ENCODE data around the gene SIGLEC11. TPM values are rescaled to one million over a fixed set of nuclear protein-coding genes. Genes with fewer than 3 reads are reported as not detected.

The SIGLEC11 gene
- total RNA-seq, 4 donors from 2014 or later: 0.85 to 3.6 (median 1.3) TPM

DNA sequence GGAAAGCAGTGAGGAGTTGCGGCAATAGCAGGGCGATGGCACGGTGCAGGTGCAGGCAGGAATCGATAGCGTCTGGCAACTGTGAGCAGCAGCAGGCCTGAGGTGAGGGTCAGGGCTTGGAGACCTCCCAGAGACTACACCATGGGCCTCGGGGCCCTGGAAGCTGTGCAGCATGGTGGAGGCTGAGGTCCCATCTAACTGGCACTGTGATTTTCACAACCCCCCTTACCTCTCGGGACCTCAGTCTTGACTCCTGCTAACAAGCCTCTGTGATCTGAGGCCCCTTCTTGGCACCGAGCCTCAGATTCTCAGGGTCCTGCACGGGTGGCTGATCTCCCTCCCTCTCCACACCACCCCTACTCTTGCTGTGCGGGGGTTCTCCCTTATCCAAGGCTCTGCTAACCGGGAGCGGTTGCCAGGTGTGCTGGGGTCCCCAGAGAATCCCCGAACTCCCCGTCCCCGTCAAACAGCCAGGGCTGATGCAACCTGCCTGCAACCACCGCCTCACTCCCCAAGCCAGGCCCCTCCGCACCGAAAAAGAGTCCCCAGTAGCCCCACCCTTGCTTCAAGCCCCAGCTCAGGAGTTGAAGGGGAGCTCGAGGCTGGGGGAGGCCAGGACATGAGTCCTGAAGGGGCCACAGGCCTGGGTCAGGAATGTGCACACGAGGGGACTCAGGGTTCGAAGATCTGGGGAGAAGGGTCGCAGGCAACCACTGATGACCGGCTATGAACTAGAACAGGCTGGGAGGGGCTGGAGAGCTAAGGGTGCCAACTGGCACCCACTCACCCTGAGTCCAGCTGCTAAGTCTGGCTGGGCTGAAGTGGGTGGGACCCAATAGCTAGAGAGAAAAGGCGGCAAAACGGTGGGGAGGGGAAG lies 36.7 kb downstream of the SIGLEC11 start:
- H3K4me1 ChIP-seq: peaks cover 0 to 66% (median 22%) of the 10 kb centered on the region in 3 donors
- TF ChIP-seq POLR2A (IDR thresholded peaks at IDR 0.05) (no peak), POLR2AphosphoS5 (IDR thresholded peaks at IDR 0.05) (no peak), EP300 (IDR thresholded peaks at IDR 0.05) (no peak)
- TF ChIP-seq, protein P1, sequence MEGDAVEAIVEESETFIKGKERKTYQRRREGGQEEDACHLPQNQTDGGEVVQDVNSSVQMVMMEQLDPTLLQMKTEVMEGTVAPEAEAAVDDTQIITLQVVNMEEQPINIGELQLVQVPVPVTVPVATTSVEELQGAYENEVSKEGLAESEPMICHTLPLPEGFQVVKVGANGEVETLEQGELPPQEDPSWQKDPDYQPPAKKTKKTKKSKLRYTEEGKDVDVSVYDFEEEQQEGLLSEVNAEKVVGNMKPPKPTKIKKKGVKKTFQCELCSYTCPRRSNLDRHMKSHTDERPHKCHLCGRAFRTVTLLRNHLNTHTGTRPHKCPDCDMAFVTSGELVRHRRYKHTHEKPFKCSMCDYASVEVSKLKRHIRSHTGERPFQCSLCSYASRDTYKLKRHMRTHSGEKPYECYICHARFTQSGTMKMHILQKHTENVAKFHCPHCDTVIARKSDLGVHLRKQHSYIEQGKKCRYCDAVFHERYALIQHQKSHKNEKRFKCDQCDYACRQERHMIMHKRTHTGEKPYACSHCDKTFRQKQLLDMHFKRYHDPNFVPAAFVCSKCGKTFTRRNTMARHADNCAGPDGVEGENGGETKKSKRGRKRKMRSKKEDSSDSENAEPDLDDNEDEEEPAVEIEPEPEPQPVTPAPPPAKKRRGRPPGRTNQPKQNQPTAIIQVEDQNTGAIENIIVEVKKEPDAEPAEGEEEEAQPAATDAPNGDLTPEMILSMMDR (IDR thresholded peaks at IDR 0.05): no peak
- peak overlapping the region in 1 of 4 donors; percentile 38 for H3K27ac ChIP-seq
- H3K36me3 ChIP-seq: peaks cover 0 to 78% of the 10 kb centered on the region in 2 donors
- WGBS, 2 donors (ENCODE audit: low coverage in 1 of 2): 47 to 50% methylated on average over 2 to 3 of the region's 25 CpGs
- no peak overlapping the region for H3K4me3 ChIP-seq
- no peaks in the 10 kb centered on the region for H3K27me3 ChIP-seq
- no peak for ATAC-seq
- H3K9me3 ChIP-seq: no peaks in the 10 kb centered on the region

DNA sequence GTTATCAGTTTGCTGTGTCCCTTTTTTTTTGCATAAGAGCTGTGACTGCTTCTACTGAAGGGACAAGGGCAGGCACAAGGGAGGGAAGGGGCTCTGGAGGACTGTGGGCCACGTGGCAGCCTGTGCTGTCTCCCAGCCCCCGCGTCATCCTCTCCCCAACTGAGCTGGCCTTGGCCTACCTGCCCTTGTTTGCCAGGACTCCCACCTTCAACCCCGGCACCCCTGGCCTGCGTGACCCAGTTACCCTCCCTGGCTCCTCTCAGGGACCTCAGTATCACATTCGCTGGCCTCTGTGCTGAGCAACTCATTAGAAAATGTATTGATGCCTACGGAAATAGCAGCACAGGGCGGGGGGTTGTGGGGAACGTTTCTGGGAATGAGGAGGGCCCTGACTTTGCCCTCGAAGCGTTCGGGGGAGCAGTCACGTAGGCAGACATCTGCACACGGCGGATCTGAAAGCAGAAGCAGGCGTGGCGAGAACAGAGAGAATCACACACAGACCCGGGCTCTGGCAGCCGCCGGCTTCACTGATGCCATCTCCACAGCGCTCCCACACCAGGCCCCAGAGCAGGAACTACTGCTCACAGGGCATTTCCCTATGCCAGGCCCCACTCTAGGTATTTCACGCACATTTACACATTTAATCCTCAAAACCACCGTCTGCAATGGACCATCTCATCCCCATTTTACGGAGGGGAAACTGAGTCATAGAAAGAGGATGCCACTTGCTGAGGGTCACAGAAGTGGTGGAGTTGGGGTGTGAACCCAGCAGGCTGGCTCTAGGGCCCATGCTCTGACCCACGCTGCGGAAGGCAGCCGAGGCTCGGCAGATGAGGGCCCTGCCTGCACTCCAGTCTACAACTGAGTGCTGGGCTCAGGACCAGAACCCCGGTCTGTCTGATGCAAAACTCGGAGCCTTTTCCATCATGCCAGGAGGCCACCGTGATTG lies 37.6 kb downstream of the SIGLEC11 start:
- H3K4me1 ChIP-seq: peaks cover 0 to 61% (median 19%) of the 10 kb centered on the region in 3 donors
- peaks cover 0 to 85% of the 10 kb centered on the region in 2 donors for H3K36me3 ChIP-seq

DNA sequence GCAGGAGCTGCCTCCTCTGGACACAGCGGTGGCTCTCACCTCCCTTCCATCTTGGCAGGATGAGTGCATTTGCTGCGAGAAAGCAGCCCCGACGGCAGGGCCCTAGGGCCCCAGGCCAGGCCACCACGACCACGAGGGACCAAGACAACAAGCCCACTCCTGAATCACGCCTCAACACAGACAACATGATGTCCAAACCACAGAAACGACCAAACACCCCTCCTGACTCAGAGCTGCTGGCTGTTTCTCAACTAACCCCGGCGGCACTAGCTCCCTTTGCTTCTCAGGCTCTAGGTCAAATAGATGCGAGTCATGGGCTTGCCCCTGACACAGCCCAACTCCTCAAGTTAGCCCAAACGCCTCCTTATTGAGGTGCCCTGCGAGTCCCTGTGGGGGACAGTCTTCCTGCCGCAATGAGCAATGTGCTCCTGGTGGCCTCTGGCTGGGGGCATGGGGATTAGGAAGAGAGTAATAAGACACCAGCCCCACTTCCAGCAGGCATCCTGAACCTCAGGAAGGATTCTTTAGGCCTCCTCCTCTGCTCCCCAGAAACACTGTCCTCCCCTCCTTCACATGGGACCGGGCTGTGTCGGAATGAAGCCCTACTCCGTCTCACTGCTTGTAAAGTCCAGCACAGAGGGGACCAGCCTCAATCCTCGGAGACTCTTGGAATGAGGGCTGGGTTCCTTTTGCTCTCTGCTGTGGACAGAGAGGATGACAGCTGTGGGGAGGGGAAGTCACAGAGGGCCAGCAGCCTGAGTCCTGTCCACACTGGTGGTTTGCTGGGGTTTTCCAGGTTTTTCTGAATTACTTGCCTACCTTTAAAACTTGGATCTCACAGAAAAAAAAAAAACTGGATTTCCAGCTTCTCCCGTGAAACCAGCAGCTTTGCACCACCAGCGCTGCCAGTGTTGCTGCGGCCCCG lies 38.8 kb downstream of the SIGLEC11 start:
- TF ChIP-seq, protein P1 (IDR thresholded peaks at IDR 0.05): no peak
- TF ChIP-seq POLR2AphosphoS5 (IDR thresholded peaks at IDR 0.05) (no peak), EP300 (IDR thresholded peaks at IDR 0.05) (no peak), POLR2A (IDR thresholded peaks at IDR 0.05) (no peak)
- WGBS, 2 donors (ENCODE audit: low coverage in 1 of 2): 67 to 73% methylated on average over 2 to 4 of the region's 22 CpGs
- Histone ChIP-seq H3K36me3 (peaks cover 0 to 90% of the 10 kb centered on the region in 2 donors), H3K4me1 (peaks cover 0 to 49% (median 8%) of the 10 kb centered on the region in 3 donors), H3K9me3 (no peaks in the 10 kb centered on the region), H3K27ac (no peak overlapping the region), H3K27me3 (no peaks in the 10 kb centered on the region), H3K4me3 (no peak overlapping the region)
- no peak for ATAC-seq

More for the DNA sequence above, 37.6 kb downstream of the SIGLEC11 start:
- H3K27me3 ChIP-seq: no peaks in the 10 kb centered on the region
- no peak overlapping the region for H3K27ac ChIP-seq
- H3K9me3 ChIP-seq: no peaks in the 10 kb centered on the region
- WGBS, 2 donors (ENCODE audit: low coverage in 1 of 2): 84 to 89% methylated on average over 10 to 13 of the region's 31 CpGs
- TF ChIP-seq POLR2A (IDR thresholded peaks at IDR 0.05) (no peak), EP300 (IDR thresholded peaks at IDR 0.05) (no peak), POLR2AphosphoS5 (IDR thresholded peaks at IDR 0.05) (no peak)
- TF ChIP-seq, protein P1 (IDR thresholded peaks at IDR 0.05): no peak
- ATAC-seq: no peak
- no peak overlapping the region for H3K4me3 ChIP-seq

DNA sequence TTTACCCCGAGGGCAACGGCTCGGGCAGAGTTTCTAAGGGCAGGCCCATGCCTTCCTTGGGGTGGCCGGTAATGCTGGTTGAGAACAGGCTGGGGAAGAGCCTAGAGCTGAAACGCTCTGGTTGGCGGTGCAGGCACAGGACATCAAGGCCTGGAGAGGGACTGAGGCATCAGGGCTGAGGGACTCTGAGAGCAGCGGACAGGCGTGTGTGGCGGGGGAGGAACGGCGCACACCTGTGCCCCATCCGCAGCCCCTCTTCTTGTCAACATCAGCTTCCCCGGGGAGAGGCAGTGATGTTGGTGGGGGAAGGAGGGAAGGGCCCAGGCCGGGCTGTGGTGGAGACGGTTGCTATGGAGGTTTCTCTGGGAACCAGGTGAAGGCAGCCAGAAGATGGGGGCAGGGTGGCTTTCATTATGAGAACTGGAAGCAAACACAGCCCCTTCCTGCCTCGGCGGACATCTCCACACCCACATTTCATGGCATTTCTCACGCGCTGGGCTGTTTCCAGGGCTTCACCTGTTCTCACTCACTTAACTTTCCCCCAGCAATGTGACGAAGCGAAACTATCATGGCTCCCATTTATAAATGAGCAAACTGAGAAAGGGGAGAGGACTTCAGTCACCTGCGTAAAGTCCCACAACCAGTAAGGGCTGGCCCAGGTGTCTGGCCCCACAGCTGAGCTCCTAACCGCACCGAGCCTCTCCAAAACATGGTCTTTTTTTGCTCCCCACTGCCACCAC lies 40.2 kb downstream of the SIGLEC11 start:
- no peaks in the 10 kb centered on the region for H3K27me3 ChIP-seq
- peaks cover 0 to 38% (median 8%) of the 10 kb centered on the region in 3 donors for H3K4me1 ChIP-seq
- H3K4me3 ChIP-seq: no peak overlapping the region
- TF ChIP-seq POLR2A (IDR thresholded peaks at IDR 0.05): no peak
- no peak for TF ChIP-seq EP300 (IDR thresholded peaks at IDR 0.05)
- TF ChIP-seq, protein P1 (IDR thresholded peaks at IDR 0.05): no peak
- no peak for TF ChIP-seq POLR2AphosphoS5 (IDR thresholded peaks at IDR 0.05)
- no peak for ATAC-seq
- H3K27ac ChIP-seq: no peak overlapping the region
- H3K9me3 ChIP-seq: no peaks in the 10 kb centered on the region
- WGBS, 2 donors (ENCODE audit: low coverage in 1 of 2): 90% methylated on average over 4 to 19 of the region's 24 CpGs
- H3K36me3 ChIP-seq: peaks cover 0 to 88% of the 10 kb centered on the region in 2 donors
